COLO668 (cell line): ENCODE data around the gene RAB19.

Experiments used
- DNase-seq: peaks from one replicate; lab custom pipeline; 2025; ENCODE audit not compliant: unreplicated experiment; lab: John Stamatoyannopoulos, UW

Gene RAB19, protein sequence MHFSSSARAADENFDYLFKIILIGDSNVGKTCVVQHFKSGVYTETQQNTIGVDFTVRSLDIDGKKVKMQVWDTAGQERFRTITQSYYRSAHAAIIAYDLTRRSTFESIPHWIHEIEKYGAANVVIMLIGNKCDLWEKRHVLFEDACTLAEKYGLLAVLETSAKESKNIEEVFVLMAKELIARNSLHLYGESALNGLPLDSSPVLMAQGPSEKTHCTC

DNA sequence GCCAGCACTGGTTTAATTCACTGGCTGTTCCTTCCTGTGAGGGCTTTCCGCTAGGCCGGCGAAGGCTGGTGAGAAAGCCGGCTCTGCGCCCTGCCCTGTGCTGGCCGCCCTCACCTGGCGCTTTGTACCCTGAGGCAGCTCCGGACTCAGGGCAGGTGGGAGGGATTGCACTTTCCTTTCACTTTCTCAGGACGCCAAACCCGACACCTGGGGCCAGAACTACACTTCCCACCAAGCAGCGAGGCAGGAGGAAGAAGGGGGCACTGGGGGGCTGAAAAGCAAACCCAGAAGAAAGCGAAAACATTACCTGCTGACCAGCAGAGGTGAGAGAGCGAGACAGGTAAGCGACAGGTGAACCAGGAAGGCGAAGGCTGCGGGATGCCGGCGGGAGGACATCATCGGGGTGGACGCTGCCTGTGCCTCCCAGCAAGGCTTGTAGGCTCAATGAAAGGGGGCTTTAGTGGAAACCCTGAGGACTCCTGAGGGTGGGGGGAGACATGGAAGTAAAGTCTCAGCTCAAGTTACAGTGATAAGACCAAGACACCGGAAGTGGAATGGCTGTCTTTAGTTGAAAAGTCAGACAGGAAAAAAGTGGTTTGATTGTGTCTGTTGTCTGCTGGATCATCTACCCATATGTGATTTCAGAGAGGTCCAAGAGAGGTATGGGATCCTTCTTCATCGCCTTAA, at the start of gene RAB19:
Gene RAB19, plus strand, starts transcription at position 181 of the 687 bp plus-strand sequence. CDS start 3,589 bp downstream, outside the sequence.
- DNase-seq = peak; percentile 85

DNA sequence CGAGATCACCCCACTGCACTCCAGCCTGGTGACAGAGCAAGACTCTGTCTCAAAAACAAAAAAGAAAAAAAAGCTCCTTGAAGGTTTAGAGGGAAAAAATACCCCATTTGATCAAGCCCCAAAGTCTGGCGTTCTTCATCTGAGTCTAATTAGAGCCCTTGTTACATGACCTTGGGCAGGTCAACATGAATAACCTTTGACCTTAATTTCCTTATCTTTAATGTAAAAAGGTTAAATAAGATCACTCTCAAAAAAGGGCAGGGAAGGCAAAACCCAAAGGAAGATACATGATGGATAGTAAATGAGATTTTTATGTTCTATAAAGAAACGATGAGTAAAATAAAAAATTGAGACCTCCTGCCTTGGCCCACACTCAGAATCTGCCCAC, 45.8 kb upstream of the RAB19 start:
- no peak for DNase-seq

DNA sequence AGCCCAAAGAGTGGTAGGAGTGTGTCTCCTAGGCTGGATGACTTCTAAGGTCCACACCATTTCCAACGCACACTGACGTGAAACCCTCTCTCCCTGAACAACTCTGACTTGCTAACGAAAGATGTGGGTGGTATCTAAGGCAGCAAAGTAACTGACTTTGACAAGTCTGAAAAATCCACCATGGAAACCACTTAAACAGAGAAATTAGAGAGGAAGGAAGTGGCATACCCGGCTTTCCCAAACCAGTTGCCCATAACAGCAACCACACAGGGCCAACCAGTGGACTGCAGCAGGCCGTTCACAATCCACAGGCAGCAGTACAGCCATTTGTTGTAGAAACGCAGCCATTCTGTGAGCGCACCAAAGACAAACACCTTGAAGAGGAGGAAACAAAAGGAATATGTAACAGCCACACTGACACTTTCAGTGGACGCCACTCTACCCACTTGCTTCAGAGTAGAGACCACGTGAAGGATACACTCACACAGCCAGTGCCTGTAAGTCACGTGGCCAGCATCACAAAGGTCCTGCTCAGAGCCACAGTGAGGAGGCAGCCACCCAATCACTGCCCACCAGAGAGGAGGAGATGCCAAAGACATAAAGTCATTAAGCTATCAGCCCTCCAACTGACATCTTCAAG, 45.3 kb upstream of the RAB19 start:
- DNase-seq = no peak

DNA sequence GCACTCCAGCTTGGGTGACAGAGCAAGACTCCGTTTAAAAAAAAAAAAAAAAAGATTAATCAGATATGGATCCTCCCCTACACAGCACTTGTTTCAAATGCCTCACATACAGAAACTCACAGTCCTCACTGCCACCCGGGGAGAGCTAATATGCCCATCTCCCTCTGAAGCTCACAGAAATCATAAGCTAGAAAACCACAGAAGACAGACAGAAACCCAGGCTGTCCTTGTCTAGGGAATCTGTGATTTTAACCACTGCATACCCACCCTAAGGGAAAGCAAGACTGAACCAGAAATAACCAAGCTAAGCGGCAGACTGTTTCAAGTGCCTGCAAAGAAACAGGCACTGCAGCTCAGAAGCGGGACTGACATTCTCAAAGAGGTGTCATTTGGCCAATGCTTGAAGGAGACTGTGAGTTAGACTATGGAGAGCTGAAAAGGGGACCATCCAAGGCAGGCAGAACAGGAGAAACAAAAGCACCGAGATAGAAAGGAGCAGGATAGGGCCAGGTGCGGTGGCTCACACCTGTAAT, 43.1 kb upstream of the RAB19 start:
- DNase-seq = no peak

DNA sequence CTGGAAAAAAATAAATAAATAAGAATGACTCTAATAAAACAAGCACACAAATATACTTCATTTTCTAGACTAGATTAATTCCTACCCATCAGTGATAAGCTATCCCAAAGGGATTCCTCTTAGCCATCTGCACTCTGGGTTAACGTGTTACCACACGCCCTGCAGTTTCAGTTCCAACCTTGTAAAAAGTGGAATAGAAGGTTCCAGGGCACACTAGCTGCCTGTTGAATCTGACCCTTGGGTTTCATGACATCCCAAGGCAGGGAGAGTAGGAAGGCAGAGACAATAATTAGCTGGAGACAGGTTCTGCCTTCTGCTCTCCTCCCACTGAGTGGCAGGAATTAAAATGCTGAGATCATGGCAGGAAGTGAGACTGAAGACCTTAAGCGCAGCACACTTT, 39.0 kb upstream of the RAB19 start:
- DNase-seq = no peak

DNA sequence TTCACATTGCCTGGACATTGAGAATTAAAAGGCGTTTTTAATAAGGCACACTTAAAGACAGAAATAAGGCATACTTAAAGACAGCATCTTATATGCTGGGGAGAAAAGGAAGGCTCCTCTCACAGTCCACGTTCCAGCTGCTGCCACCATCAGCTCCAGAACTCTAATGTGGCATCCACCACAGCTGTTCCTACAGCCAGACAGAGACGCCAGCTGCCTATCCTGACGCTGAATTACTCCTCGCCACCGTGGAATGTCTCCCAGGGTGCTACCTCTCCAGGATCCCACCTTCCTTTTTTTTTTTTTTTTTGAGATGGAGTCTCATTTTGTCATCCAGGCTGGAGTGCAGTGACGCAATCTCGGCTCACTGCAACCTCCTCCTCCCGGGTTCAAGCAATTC, 36.3 kb upstream of the RAB19 start:
- no peak for DNase-seq

DNA sequence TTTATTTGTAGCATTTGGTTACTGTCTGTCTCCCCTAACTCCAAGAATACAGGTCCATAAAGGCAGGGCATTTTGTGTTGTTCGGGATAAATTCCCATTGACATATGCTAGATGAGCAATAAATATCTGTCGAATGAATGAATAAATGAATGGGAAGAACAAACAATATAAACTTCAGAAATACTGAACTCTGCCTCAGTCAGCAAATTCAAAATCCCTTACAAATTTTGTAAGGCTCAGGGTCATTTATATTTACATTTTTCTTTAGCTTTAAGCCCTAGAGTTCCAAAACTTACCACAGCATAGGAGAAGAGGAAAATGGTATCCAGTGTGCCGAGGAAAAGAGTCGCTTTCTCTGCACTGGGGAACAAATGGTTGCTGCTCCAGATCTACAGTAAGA, 34.6 kb upstream of the RAB19 start:
- no peak for DNase-seq

DNA sequence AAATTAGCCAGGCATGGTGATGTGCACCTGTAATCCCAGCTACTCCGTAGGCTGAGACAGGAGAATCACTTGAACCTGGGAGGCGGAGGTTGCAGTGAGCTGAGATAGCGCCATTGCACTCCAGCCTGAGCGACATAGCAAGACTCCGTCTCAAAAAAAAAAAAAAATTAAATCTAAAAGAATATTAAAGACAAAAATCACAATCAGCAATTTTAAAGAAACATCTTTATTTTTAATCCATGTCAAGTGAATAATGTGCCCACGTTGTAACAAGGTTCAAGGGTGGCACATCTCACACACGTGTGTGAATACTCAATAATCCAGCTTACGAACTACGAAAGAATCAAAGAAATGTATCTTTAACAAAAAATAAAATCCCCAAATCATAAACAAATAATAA, 28.5 kb upstream of the RAB19 start:
- DNase-seq = no peak

DNA sequence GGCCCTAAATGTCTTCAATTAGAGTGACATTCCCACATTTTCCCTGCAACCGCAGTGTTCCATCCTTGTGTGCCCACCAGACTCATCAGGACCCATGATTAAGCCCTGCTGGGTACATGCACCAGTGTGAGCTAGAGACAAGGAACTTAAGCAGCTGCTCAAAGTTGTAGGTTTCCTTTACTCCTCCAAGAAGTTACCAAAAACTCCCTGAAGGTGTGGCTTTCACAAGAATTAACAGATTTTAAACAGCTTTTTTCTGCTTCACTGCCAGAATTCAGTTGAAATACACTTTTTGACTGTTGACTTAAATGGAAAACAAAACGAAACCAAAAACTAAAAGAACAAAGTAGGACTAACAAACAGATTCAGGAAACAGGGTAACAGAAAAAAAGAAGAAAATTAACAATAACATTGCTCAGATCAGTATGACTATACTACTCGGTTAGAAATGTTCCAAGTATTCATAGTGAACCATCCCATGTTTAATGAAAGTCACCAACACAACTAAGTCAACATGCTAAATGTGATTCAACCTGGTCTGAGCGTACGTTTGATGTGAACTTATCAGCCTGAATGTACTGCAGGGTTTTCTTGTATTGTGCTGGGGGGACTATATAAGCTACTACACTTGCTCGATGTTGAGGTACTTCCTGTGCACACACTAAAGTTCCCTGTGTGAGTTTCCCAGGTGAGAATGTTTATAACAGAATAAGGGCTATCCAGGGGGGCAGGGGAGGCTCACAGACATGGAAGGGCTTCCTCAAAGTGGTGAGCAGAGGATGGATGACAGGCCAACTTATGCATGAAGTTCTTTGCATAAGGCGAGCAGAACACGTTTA, 27.7 kb upstream of the RAB19 start:
- no peak for DNase-seq

DNA sequence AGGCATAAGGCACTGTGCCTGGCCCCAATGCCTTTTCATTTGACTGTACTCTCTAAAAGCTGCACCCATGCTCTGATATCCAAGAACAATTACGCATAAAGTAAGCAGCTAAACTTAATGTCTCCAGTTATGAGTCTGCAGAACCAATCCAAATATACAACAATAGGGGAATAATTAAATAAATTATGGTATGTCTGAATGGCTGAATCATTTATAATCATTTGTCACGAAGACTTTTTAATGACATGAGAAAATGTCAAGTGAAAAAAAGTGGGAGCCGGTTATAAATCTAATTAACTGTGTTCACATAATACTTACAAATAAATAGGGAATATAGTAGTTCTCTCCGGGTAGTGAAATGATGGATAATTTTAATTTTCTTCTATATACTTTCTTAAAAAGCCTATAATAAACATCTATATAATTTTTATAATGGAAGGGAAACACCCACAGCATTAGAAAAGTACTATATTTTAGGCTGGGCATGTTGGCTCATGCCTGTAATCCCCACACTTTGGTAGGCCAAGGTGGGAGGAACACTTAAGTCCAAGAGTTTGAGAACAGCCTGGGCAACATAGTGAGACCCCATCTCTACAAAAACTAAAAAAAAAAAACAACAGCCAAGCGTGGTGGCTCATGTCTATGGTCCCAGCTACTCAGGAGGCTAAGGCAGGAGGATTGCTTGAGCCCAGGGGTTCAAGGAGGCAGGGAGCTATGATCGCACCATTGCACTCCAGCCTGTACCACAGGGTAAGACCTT, 19.7 kb upstream of the RAB19 start:
- no peak for DNase-seq

DNA sequence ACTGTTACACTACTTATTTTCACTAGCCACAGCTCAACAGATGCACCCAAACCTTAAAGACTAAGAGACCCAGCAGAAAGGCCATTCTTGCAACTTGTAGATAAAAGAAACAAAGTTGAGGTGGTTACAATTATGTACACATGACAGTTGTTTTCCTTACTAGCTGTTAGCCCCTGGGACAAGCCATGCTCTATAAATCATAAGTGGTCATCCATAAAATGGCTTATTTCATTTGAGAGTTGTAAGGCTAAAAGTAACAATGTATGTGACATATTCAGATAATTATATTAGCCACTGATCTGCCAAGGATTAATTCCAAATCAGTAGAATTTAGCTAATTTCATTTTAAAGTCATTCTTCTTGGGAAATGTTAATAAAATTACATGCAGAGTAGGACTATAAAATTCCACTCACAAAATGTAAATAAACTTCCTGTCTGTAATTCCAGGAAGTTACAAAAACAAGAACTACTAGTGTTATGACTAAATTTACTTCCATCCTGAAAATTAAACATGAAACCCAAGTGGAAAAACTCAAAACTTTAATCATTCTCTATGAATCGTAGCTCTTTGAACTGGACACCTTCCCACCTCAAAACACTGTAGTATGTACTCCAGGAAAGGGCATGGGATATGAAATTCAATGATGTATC, 18.8 kb upstream of the RAB19 start:
- no peak for DNase-seq

DNA sequence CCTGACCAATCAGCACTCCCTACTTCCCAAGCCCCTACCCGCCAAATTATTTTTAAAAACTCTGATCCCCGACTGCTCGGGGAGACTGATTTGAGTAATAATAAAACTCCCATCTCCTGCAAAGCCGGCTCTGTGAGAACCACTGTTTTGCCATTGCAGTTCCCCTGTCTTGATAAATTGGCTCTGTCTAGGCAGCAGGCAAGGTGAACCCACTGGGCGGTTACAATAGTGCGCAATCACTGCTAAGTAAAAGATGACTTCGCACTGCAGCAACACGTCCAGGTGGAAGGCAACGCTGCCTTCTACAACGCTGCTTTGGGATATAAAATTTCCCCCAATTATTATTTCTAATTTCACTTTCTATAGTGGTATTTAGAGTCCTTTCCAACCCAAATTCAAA, 14.4 kb upstream of the RAB19 start:
- no peak for DNase-seq

DNA sequence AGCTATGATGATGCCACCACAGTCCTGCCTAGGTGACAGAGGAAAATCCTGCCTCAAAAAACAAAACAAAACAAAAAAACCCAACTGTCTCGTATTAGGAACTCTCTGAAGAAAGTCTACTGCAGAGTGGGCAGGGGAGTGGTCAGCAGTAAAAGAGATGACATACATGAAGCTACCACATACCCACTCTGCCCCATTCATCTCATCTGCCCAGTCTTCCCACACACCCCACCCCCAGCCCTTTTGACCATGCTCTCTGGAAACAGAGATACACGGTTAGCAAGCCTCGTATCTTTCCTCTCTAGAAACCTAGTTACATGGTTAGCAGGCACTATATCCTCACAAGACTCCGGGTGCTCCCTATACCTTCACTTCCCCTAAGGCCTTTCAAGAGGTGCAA, 13.8 kb upstream of the RAB19 start:
- no peak for DNase-seq

DNA sequence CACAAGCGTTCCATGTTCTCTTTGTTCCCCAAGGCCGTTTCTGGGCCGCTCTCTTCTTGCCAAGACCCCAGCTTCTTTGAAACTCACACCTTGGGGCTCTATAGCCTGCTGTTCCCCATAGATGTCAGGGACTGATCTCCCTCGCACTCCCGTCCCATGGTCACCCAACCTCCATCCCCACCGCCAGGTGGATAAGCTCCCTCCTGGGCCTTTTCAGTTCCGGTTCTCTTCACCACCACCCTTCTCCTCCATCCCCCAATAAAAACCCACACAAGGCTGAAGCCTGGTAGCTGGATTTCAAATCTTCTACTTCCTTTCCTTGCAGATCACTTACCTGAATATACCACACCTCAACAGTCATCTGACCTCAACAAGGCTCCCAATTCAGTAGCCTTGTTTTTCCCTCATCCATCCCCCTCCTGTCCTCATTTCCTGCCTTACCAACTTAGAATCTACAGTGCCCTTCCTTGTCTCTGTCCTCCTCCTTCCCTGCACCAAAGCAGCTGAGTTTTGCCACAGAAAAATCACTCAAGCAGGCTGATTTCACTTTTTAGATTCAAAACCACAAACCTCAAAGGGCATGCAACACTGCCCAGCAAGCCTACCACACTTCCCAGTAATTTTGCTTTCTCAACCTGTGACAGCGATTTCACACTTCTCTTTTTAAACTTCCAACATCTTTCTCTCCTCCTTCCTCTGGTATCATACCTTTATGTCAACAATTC, 13.2 kb upstream of the RAB19 start:
- DNase-seq = no peak

DNA sequence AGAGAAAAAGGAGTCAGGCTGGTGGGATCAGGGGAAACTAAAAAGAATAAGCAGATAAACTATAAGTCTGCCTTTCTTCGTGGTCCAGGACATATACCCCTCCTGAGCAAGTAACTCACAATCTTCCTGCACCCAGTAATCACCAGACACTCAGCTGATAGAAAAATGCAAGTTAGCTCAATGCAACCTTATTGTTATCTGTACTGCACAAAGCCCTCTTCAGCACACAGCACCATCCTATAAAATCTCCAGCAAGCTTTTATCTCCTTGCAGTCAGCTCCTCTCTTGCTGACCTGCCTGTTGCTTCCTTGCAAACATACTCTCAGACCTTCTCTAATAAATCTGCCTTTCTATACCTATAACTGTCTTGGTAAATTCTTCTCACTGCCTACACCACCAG, 12.2 kb upstream of the RAB19 start:
- DNase-seq = no peak

DNA sequence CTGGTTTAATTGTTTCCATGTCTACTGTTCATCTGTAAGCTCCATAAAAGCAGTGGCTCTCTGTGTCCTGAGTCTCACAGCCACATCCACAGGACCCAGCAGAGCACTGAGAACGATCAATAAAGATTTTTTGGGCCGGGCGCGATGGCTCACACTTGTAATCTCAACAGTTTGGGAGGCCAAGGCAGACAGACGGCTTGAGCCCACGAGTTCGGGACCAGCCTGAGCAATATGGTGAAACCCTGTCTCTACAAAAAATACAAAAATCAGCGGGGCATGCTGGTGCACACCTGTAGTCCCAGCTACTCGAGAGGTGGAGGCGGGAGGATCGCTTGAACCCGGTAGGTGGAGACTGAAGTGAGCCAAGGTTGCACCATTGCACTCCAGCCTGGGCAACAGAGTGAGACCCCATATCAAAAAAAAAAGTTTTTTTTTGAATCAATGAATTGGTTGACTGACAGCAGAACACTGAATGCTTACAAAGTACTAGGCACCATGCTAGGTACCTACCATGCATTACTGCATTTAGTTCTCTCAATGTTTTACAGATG, 10.0 kb upstream of the RAB19 start:
- DNase-seq = no peak

DNA sequence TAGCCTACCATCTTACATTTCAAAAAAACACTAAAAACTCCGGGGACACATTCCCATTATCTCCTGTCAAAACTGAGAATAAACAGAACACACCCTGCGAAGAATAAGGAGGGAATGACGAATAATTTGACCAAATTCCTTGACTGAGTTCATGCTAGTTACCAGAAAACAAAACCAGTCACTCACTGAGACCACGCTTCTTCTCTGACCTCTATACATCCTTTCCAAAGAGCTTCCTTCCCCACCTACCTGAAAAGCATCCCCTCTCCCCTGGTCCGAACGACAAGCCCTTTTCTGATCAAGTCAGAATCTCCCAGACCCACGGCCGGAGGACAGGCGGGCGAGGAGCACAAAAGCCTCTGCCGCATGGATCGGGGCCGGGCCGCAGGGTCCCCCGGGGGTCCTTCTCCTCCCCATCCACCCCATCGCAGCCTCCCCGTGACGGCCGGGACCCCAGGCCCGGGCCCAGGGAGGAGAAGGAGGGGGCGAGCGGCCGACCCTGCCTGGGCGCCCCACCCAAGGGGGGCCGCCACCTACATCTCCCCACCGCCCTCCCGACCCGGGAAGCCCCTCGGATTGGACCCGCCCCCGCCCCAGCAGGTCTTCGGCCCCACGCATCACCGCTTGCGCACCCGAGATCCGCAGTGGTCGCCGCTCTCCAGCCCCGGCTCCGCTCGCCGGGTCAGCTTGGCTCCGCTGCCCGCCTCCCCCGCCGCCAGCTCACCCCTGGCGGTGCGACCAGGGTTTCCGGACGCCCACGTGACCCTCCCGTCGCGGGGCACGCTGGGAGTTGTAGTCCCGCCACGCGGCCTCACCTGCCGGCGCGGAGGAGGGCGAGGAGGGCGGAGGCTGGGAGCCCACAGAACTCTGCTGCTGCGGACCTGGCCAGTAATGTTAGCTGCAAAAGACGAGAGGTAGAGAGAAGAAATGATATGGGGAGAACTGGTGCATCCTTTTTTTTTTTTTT, 5.8 kb upstream of the RAB19 start, which contains the start of gene SLC37A3:
Gene SLC37A3, minus strand, starts transcription at position 747 of the 967 bp plus-strand sequence. CDS start 16,004 bp downstream, outside the sequence.
- peak; percentile 94 for DNase-seq

DNA sequence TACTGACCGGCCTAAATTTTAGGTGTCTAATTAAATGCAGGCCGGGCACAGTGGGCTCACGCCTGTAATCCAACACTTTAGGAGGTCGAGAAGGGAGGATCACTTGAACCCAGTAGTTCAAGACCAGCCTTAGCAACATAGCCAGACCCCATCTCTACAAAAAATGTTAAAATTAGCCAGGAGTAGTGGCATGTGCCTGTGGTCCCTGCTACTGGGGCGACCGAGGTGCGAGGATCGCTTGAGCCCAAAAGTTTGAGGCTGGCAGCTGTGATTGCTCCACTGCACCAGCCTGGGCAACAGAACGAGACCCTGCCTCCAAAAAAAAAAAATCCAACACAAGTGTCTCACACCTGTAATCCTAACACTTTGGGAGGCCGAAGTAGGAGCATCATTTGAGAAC, 5.0 kb upstream of the RAB19 start:
- DNase-seq = no peak
